Gastrocnemius medialis (tissue), 4 donors: ENCODE data around the gene IQGAP1. TPM values are rescaled to one million over a fixed set of nuclear protein-coding genes. Genes with fewer than 3 reads are reported as not detected.

ENCODE experiments used
- ATAC-seq, 2 donors: fragments of 150-250 bp; one replicate each; pipeline ENCODE4 v1.9.1; 2016
- DNase-seq, 2 donors: peaks; one replicate each; pipeline ENCODE4 v3.0.0-alpha.2; 2019
- H3K27ac ChIP-seq, 4 donors: fragments of 200-600 bp; sonication (generic); 1 replicate in 1 of 4; 2 replicates in 3 of 4; pipeline ENCODE4 v1.5.1; 2016 to 2018; ENCODE audit warnings: mild to moderate bottlenecking in 2 of 4, moderate library complexity in 1 of 4
- H3K27me3 ChIP-seq, 3 donors: fragments of 200-600 bp; sonication (generic) in 2 of 3; 1 replicate in 1 of 3; 2 replicates in 2 of 3; pipeline versions ENCODE4 v1.5.1 to v1.6.0; 2016 to 2019; ENCODE audit warnings: mild to moderate bottlenecking in 1 of 3, moderate library complexity in 1 of 3
- H3K36me3 ChIP-seq, 2 donors: fragments of 200-600 bp; sonication (generic) in 1 of 2; one replicate each; pipeline ENCODE4 v1.5.1; 2017 to 2018
- H3K4me1 ChIP-seq, 2 donors: fragments of 200-600 bp; sonication (generic) in 1 of 2; one replicate each; pipeline ENCODE4 v1.5.1; 2016 to 2017; ENCODE audit warnings: mild to moderate bottlenecking in 2 of 2
- H3K4me3 ChIP-seq, 4 donors: fragments of 200-600 bp; sonication (generic) in 3 of 4; 1 replicate in 1 of 4; 2 replicates in 3 of 4; pipeline ENCODE4 v1.5.1; 2016 to 2019; ENCODE audit warnings: mild to moderate bottlenecking in 2 of 4
- H3K9me3 ChIP-seq, 3 donors: fragments of 200-600 bp; sonication (generic) in 2 of 3; 1 replicate in 1 of 3; 2 replicates in 2 of 3; pipeline ENCODE4 v1.5.1; 2016 to 2019
- CTCF ChIP-seq, 5 experiments: fragments of 450-650 bp in 3 of 5; fragments of 200-600 bp in 2 of 5; sonication (generic) in 2 of 5; IDR thresholded peaks in 4 of 5; conservative IDR thresholded peaks in 1 of 5; 1 replicate in 4 of 5; 2 replicates in 1 of 5; pipeline ENCODE4 v1.5.1; 2016 to 2019; ENCODE audit warnings: antibody characterized with exemption in 5 of 5, mild to moderate bottlenecking in 3 of 5, moderate library complexity in 3 of 5
- POLR2A ChIP-seq, 2 donors: fragments of 450-650 bp; IDR thresholded peaks; one replicate each; pipeline ENCODE4 v1.6.1; 2017; ENCODE audit warnings: antibody characterized with exemption in 2 of 2, mild to moderate bottlenecking in 2 of 2, moderate library complexity in 2 of 2
- in situ Hi-C, 4 donors: fragments of 200-750 bp; cut with MboI; loops; one replicate each; pipeline versions ENCODE4 v1.15.0 to v1.8.0; 2017; ENCODE audit warnings: low sequenced_read_pairs in 4 of 4
- intact Hi-C: fragments of 100-400 bp; cut with DNase I; formaldehyde crosslinking; loops from one replicate; pipeline ENCODE4 v1.15.1; 2023; ENCODE audit warnings: low total_unique reads
- total RNA-seq, 4 donors: library from RNA; depleted of rRNA; stranded (reverse); fragments of >200 nt; gene quantifications; one replicate each; pipeline versions ENCODE4 v1.1.0 to v1.2.3, GENCODE V29; 2016

Gene IQGAP1
- total RNA-seq, 4 donors from 2014 or later = 39.1 to 92.7 (median 59.1) TPM

DNA sequence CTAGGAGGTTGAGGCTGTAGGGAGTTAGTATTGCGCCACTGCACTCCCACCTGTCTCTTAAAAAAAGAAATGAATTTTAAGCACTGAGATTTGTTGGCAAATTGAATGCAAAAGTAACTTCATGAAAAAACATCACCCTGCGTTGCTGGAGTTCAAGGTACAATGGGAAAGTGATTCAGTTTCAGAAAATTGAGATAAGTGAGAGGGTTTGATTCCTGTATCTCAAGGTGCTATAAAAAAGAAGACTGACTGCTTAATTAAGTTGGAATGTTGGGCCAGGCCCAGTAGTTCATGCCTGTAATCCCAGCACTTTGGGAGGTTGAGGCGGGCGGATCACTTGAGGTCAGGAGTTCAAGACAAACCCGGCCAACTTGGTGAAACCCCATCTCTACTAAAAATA is 39.1 kb downstream of the IQGAP1 start:
- peak overlapping the region in 3 of 4 donors; percentile 12 to 32 (median 23) for H3K27ac ChIP-seq
- H3K4me3 ChIP-seq = no peak overlapping the region
- no peaks in the 10 kb centered on the region for H3K27me3 ChIP-seq
- peaks cover 0 to 49% of the 10 kb centered on the region in 2 donors for H3K36me3 ChIP-seq
- peaks cover 44 to 50% of the 10 kb centered on the region in 2 donors for H3K4me1 ChIP-seq
- H3K9me3 ChIP-seq = no peaks in the 10 kb centered on the region
- DNase-seq (no peak), ATAC-seq (no peak)
- TF ChIP-seq POLR2A (IDR thresholded peaks at IDR 0.05) (no peak), CTCF (IDR thresholded peaks at IDR 0.05 in 4 of 5, conservative IDR thresholded peaks at IDR 0.05 in 1 of 5) (no peak)
- intact Hi-C loops (no loop called here), in situ Hi-C loops (no loop called here)

- peak in 1 of 2 donors; percentile 54 for ATAC-seq
- Histone ChIP-seq H3K27ac (peak overlapping the region; percentile 21 to 57 (median 40)), H3K4me1 (peaks cover 10 to 18% of the 10 kb centered on the region in 2 donors), H3K4me3 (no peak overlapping the region), H3K9me3 (no peaks in the 10 kb centered on the region), H3K36me3 (peaks cover 0 to 68% of the 10 kb centered on the region in 2 donors), H3K27me3 (no peaks in the 10 kb centered on the region)
- no peak for TF ChIP-seq POLR2A (IDR thresholded peaks at IDR 0.05)
- no peak for TF ChIP-seq CTCF (IDR thresholded peaks at IDR 0.05 in 4 of 5, conservative IDR thresholded peaks at IDR 0.05 in 1 of 5)
- no peak for DNase-seq
- intact Hi-C loops (no loop called here), in situ Hi-C loops (no loop called here)
Observed at GRCh38 chr15:90432253-90432652, 44.2 kb downstream of the IQGAP1 start.

GRCh38 chr15:90435652-90436337 is 47.8 kb downstream of the IQGAP1 start:
- in situ Hi-C loops = no loop called here
- H3K4me1 ChIP-seq = peaks cover 10 to 18% of the 10 kb centered on the region in 2 donors
- peaks cover 0 to 56% of the 10 kb centered on the region in 2 donors for H3K36me3 ChIP-seq
- DNase-seq (no peak), ATAC-seq (no peak)
- no peaks in the 10 kb centered on the region for H3K27me3 ChIP-seq
- no peaks in the 10 kb centered on the region for H3K9me3 ChIP-seq
- intact Hi-C loops = no loop called here
- H3K27ac ChIP-seq = peak overlapping the region in 3 of 4 donors; percentile 3 to 27 (median 14)
- TF ChIP-seq CTCF (IDR thresholded peaks at IDR 0.05 in 4 of 5, conservative IDR thresholded peaks at IDR 0.05 in 1 of 5) (no peak), POLR2A (IDR thresholded peaks at IDR 0.05) (no peak)
- H3K4me3 ChIP-seq = no peak overlapping the region

- in situ Hi-C loops = no loop called here
- H3K4me3 ChIP-seq = no peak overlapping the region
- no peaks in the 10 kb centered on the region for H3K9me3 ChIP-seq
- DNase-seq = no peak
- H3K27ac ChIP-seq = peak overlapping the region in 1 of 4 donors; percentile 27
- peaks cover 0 to 67% of the 10 kb centered on the region in 2 donors for H3K36me3 ChIP-seq
- no peaks in the 10 kb centered on the region for H3K27me3 ChIP-seq
- ATAC-seq = no peak
- TF ChIP-seq CTCF (IDR thresholded peaks at IDR 0.05 in 4 of 5, conservative IDR thresholded peaks at IDR 0.05 in 1 of 5) = no peak
- TF ChIP-seq POLR2A (IDR thresholded peaks at IDR 0.05) = no peak
- intact Hi-C loops = no loop called here
- H3K4me1 ChIP-seq = peaks cover 3 to 11% of the 10 kb centered on the region in 2 donors
Observed at GRCh38 chr15:90436952-90437351, 48.9 kb downstream of the IQGAP1 start.
